Psoas muscle (tissue), 8 donors: ENCODE measurements around the gene BID. TPM values are rescaled to one million over a fixed set of nuclear protein-coding genes. Genes with fewer than 3 reads are reported as not detected.

Source experiments
- ATAC-seq, 4 donors: fragments of 200-7000 bp; cut with Tn5 transposase; one replicate each; pipeline ENCODE4 v1.9.1; 2020; ENCODE audit warnings: moderate library complexity in 3 of 4, mild to moderate bottlenecking in 2 of 4
- DNase-seq, 2 donors: peaks; one replicate each; pipeline ENCODE4 v3.0.0-alpha.2; 2020
- H3K27ac ChIP-seq: fragments of 200-600 bp; one replicate; pipeline ENCODE4 v1.8.0; 2022
- H3K27me3 ChIP-seq, 3 donors: fragments of 200-600 bp in 1 of 3; one replicate each; pipeline versions ENCODE4 v1.6.1 to v1.8.0; 2013 to 2022; ENCODE audit warnings: low read length in 2 of 3, mild to moderate bottlenecking in 2 of 3, moderate library complexity in 1 of 3; ENCODE audit not compliant: insufficient read depth in 3 of 3
- H3K36me3 ChIP-seq, 2 donors: fragments of 200-600 bp in 1 of 2; one replicate each; pipeline versions ENCODE4 v1.6.1 to v1.8.0; 2013 to 2022; ENCODE audit warnings: low read depth in 1 of 2, mild to moderate bottlenecking in 1 of 2, moderate library complexity in 1 of 2; ENCODE audit not compliant: insufficient read depth in 1 of 2
- H3K4me1 ChIP-seq: fragments of 200-600 bp; one replicate; pipeline ENCODE4 v1.8.0; 2022
- H3K4me3 ChIP-seq: fragments of 200-600 bp; one replicate; pipeline ENCODE4 v1.8.0; 2022; ENCODE audit warnings: mild to moderate bottlenecking
- H3K9me3 ChIP-seq: fragments of 200-600 bp; one replicate; pipeline ENCODE4 v1.8.0; 2022
- WGBS, 3 donors: extraction: QIAGEN DNeasy Blood & Tissue Kit; methylation state at CpG; one replicate each; pipeline versions ENCODE4 v1.1.6 to v1.1.7; 2013; 5-methylcytosine and 5-hydroxymethylcytosine counted together
- intact Hi-C, 2 donors: fragments of 100-400 bp; cut with DNase I; formaldehyde crosslinking; loops; one replicate each; pipeline versions ENCODE4 v1.11.0 to v1.14.2; 2022
- polyA plus RNA-seq, 3 donors: library from polyadenylated mRNA; stranded (reverse); fragments of 200-250 nt; gene quantifications; one replicate each; pipeline ENCODE4 v1.2.3, GENCODE V29; 2013
- total RNA-seq, 4 donors: library from RNA; stranded (reverse); fragmentation: NEBNext Ultra II Directional in 2 of 4; extraction: Animal tissue kit (Norgen Biotek cat#: 25700) in 2 of 4; gene quantifications; one replicate each; pipeline versions ENCODE4 v1.2.1 to v1.2.4, GENCODE V29; 2021 to 2023
- TF ChIP-seq, protein P1 (sequence below): fragments of 200-600 bp; IDR thresholded peaks from one replicate; pipeline ENCODE4 v1.8.0; 2022; ENCODE audit warnings: antibody characterized with exemption
- donor health status: healthy with polysubstance abuse.
- donor health status: DM: no; HTN: no; CAD: no; lungs with moderate emphysema.
- donor health status: Bipolar disorder and iron deficiency.
- donor health status: healthy.
- donor health status: DM: yes; HTN: yes; CAD: no.
- donor health status: DM: no; HTN: no; CAD: no.
- donor health status: DM: no; HTN: no; CAD: no.
- donor health status: DM: yes; HTN: yes; CAD: no.

The BID gene
- total and polyA plus RNA-seq, 7 donors, result 5.6 to 27.4 (median 9.9) TPM

DNA sequence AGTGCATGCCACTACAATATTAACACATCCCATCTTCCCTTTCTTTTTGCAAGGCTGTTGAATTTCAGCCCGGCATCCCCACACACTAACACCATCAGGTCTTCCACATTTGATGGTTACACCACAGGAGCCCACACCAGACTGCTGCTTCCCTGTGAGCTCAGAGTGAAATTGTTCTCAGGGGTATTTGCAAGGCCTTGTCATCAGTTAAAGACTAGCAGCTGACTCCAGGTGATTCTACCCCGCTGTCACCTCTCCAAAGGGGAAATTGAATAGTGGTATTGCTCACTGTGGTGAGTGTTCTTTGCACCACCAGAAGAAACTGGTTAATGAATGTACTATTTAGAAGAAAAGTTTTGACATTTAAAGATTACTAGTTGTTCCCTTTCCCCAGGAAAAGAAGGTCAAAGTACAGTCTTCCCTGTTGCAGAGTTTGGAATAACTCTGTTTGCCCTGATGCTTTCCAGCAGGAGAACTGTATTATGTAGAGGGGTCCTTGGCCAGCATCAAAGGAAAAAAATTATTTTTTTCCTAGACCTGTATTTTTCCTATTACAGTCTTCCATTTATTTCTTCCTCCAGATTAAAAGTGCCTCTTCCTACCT is 41.9 kb downstream of the BID start:
- intact Hi-C loops, result loop anchor here in 1 of 2 donors (10.0 kb wide), 1 partner anchor 58 kb away; no protein-coding TSS in a partner anchor
- no peak for DNase-seq
- H3K4me3 ChIP-seq, result no peak overlapping the region
- ATAC-seq, result no peak
- no peak overlapping the region for H3K27ac ChIP-seq
- no peaks in the 10 kb centered on the region for H3K4me1 ChIP-seq
- no peaks in the 10 kb centered on the region for H3K9me3 ChIP-seq
- H3K27me3 ChIP-seq, result no peaks in the 10 kb centered on the region
- 93 to 96% (median 94%) methylated on average over 2 of the region's 2 CpGs for WGBS, 3 donors
- TF ChIP-seq, protein P1, sequence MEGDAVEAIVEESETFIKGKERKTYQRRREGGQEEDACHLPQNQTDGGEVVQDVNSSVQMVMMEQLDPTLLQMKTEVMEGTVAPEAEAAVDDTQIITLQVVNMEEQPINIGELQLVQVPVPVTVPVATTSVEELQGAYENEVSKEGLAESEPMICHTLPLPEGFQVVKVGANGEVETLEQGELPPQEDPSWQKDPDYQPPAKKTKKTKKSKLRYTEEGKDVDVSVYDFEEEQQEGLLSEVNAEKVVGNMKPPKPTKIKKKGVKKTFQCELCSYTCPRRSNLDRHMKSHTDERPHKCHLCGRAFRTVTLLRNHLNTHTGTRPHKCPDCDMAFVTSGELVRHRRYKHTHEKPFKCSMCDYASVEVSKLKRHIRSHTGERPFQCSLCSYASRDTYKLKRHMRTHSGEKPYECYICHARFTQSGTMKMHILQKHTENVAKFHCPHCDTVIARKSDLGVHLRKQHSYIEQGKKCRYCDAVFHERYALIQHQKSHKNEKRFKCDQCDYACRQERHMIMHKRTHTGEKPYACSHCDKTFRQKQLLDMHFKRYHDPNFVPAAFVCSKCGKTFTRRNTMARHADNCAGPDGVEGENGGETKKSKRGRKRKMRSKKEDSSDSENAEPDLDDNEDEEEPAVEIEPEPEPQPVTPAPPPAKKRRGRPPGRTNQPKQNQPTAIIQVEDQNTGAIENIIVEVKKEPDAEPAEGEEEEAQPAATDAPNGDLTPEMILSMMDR, result no peak
- peaks cover 16 to 88% of the 10 kb centered on the region in 2 donors for H3K36me3 ChIP-seq

DNA sequence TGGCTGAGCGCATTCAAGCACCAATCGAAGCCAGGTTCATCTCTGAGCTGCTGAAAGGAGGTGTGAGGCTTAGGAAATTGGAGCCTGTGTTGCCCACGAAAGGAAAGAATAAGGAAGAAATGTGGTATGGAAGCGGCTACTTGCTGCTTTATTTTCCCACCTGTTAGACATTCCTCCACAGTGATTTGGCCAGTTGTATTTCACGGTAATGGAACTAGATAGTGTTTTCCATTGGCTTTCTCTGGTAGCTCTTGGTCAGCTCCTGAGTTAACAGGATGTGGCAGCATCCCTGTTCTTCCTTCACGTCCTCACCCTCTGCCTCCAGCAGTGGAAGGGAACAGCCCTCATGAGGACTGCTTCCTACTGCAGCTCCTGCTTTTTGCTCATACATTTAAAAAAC is 44.7 kb downstream of the BID start:
- H3K4me3 ChIP-seq, result no peak overlapping the region
- TF ChIP-seq, protein P1, result no peak
- H3K27me3 ChIP-seq, result no peaks in the 10 kb centered on the region
- DNase-seq (no peak), ATAC-seq (no peak)
- WGBS, 3 donors, result 72 to 79% (median 73%) methylated on average over 6 of the region's 6 CpGs
- H3K4me1 ChIP-seq, result peaks cover 11% of the 10 kb centered on the region
- peaks cover 18 to 82% of the 10 kb centered on the region in 2 donors for H3K36me3 ChIP-seq
- no peaks in the 10 kb centered on the region for H3K9me3 ChIP-seq
- intact Hi-C loops, result no loop called here
- no peak overlapping the region for H3K27ac ChIP-seq

GRCh38 chr22:17728786-17729185 is 45.5 kb downstream of the BID start:
- H3K36me3 ChIP-seq, result peaks cover 13 to 75% of the 10 kb centered on the region in 2 donors
- H3K4me1 ChIP-seq, result peaks cover 11% of the 10 kb centered on the region
- ATAC-seq (no peak), DNase-seq (no peak)
- TF ChIP-seq, protein P1, result no peak
- WGBS, 3 donors, result 89 to 91% (median 89%) methylated on average over 8 of the region's 8 CpGs
- H3K4me3 ChIP-seq, result no peak overlapping the region
- H3K9me3 ChIP-seq, result no peaks in the 10 kb centered on the region
- no peaks in the 10 kb centered on the region for H3K27me3 ChIP-seq
- intact Hi-C loops, result no loop called here
- no peak overlapping the region for H3K27ac ChIP-seq

DNA sequence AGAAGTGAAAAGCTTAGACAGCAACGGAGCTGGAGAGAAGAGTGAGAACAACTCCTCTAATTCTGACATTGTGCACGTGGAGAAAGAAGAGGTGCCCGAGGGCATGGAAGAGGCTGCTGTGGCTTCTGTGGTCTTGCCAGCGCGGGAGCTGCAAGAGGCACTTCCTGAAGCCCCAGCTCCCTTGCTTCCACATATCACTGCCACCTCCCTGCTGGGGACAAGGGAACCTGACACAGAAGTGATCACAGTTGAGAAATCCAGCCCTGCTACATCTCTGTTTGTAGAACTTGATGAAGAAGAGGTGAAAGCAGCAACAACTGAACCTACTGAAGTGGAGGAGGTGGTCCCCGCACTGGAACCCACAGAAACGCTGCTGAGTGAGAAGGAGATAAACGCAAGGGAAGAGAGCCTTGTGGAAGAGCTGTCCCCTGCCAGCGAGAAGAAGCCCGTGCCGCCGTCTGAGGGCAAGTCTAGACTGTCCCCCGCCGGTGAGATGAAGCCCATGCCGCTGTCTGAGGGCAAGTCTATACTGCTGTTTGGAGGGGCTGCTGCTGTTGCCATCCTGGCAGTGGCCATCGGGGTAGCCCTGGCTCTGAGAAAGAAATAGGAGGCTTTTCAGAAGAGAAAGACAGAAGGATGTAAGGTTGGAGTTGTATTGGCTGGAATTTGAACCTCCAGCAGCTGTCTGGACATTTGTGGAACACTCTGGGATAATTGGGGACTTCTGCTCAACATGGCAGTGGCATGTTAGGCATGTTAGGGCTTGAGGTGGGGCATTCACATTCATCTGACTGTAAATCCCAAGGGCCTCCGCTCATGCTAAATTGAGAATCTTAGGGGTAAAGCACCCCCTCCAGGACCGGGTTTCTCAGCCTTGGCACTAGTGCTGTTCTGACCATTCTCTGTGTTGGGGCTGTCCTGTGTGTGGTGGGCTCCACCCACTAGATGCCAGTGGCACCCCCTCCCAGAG is 47.1 kb downstream of the BID start:
- Histone ChIP-seq H3K27ac (no peak overlapping the region), H3K36me3 (peaks cover 11 to 65% of the 10 kb centered on the region in 2 donors), H3K4me1 (peaks cover 11% of the 10 kb centered on the region), H3K4me3 (no peak overlapping the region), H3K9me3 (no peaks in the 10 kb centered on the region), H3K27me3 (no peaks in the 10 kb centered on the region)
- ATAC-seq (peak in 1 of 4 donors; percentile 16), DNase-seq (no peak)
- WGBS, 3 donors, result 76 to 81% (median 80%) methylated on average over 18 of the region's 18 CpGs
- intact Hi-C loops, result no loop called here
- TF ChIP-seq, protein P1, result no peak
